H1 (cell line): ENCODE measurements around the gene HOMER2. TPM values are rescaled to one million over a fixed set of nuclear protein-coding genes. Genes with fewer than 3 reads are reported as not detected.

Source experiments
- CTCF ChIA-PET: fragments of 300-600 bp; sonication (Branson Sonifier 250); formaldehyde crosslinking; loops from one replicate; lab custom pipeline; 2021; ENCODE audit not compliant: partially characterized antibody; lab: Charles Lee
- POLR2A ChIA-PET: fragments of 300-600 bp; sonication (Branson Sonifier 250); formaldehyde crosslinking; loops from one replicate; lab custom pipeline; 2021; ENCODE audit warnings: inconsistent platforms; ENCODE audit not compliant: partially characterized antibody; lab: Charles Lee
- DNase-seq, 2 experiments: peaks; one replicate each; pipeline versions ENCODE4 v3.0.0 to v3.0.0-alpha.2; 2010 to 2022; ENCODE audit warnings: low spot score in 2 of 2, low read depth in 1 of 2, mixed read lengths in 1 of 2
- FAIRE-seq: peaks from 2 replicates; lab custom pipeline; 2011; peaks lifted over from hg19 to GRCh38; lab: Jason Lieb, UNC
- H2AFZ ChIP-seq: 2 replicates; pipeline ENCODE4 v1.8.1; 2012; ENCODE audit warnings: low read length, inconsistent platforms
- H2AK5ac ChIP-seq: 2 replicates; pipeline ENCODE4 v1.6.1; 2013; ENCODE audit warnings: low read depth, low read length
- H2BK120ac ChIP-seq: replicated peaks from 2 replicates; pipeline ENCODE3; 2013; ENCODE audit warnings: low read depth, low read length, inconsistent platforms
- H2BK12ac ChIP-seq: 2 replicates; pipeline ENCODE4 v1.6.1; 2013; ENCODE audit warnings: low read depth, low read length
- H2BK15ac ChIP-seq: 2 replicates; pipeline ENCODE4 v1.6.1; 2013; ENCODE audit warnings: low read length
- H2BK20ac ChIP-seq: 2 replicates; pipeline ENCODE4 v1.6.1; 2013; ENCODE audit warnings: low read length
- H2BK5ac ChIP-seq: 2 replicates; pipeline ENCODE4 v1.6.1; 2013; ENCODE audit warnings: low read depth, low read length
- H3K14ac ChIP-seq: 2 replicates; pipeline ENCODE4 v1.6.1; 2013; ENCODE audit warnings: inconsistent platforms; ENCODE audit not compliant: insufficient read length
- H3K18ac ChIP-seq: 2 replicates; pipeline ENCODE4 v1.6.1; 2013; ENCODE audit warnings: low read length; ENCODE audit errors: extremely low read depth
- H3K23ac ChIP-seq: 2 replicates; pipeline ENCODE4 v1.6.1; 2013; ENCODE audit warnings: inconsistent platforms; ENCODE audit not compliant: insufficient read length
- H3K23me2 ChIP-seq: 2 replicates; pipeline ENCODE4 v1.6.1; 2013; ENCODE audit warnings: low read depth, low read length
- H3K27ac ChIP-seq: 2 replicates; pipeline ENCODE4 v1.6.1; 2011; ENCODE audit warnings: low read depth, low read length, inconsistent platforms
- H3K27me3 ChIP-seq, 4 experiments: replicated peaks in 1 of 4; 1 replicate in 1 of 4; 2 replicates in 3 of 4; pipeline versions ENCODE4 v1.6.1 to v1.8.1; 2011 to 2013; ENCODE audit warnings: low read length in 3 of 4, mild to moderate bottlenecking in 3 of 4, inconsistent platforms in 2 of 4, mixed read lengths in 2 of 4, moderate library complexity in 1 of 4; ENCODE audit not compliant: control insufficient read depth in 3 of 4, insufficient read depth in 3 of 4; ENCODE audit errors: extremely low read depth in 1 of 4
- H3K36me3 ChIP-seq, 4 experiments: 2 replicates each; pipeline versions ENCODE4 v1.6.1 to v1.8.1; 2011 to 2013; ENCODE audit warnings: mild to moderate bottlenecking in 4 of 4, low read length in 3 of 4, moderate library complexity in 2 of 4, control low read depth in 1 of 4, inconsistent platforms in 1 of 4; ENCODE audit not compliant: insufficient read depth in 4 of 4, control insufficient read depth in 2 of 4
- H3K4ac ChIP-seq: replicated peaks from 2 replicates; pipeline ENCODE3; 2013; ENCODE audit warnings: low read length, low read depth, mixed read lengths, inconsistent platforms; ENCODE audit not compliant: insufficient read length
- H3K4me1 ChIP-seq, 4 experiments: replicated peaks in 1 of 4; 1 replicate in 1 of 4; 2 replicates in 3 of 4; pipeline versions ENCODE4 v1.6.1 to v1.8.1; 2011 to 2013; ENCODE audit warnings: low read length in 3 of 4, inconsistent platforms in 2 of 4, mixed read lengths in 1 of 4; ENCODE audit not compliant: insufficient read depth in 4 of 4, control insufficient read depth in 3 of 4
- H3K4me2 ChIP-seq, 2 experiments: 2 replicates each; pipeline versions ENCODE4 v1.6.1 to v1.8.1; 2011 to 2013; ENCODE audit warnings: low read depth in 2 of 2, low read length in 2 of 2, control low read depth in 1 of 2, inconsistent platforms in 1 of 2, mild to moderate bottlenecking in 1 of 2; ENCODE audit not compliant: insufficient read depth in 1 of 2
- H3K4me3 ChIP-seq, 4 experiments: fragments of 200-600, 300-600 bp in 1 of 4; sonication (generic), shearing (Covaris generic), sonication (Bioruptor Twin) in 1 of 4; 2 replicates each; pipeline versions ENCODE4 v1.5.1 to v1.8.1; 2011 to 2016; ENCODE audit warnings: low read length in 4 of 4, low read depth in 3 of 4, control low read depth in 2 of 4, inconsistent platforms in 2 of 4, mild to moderate bottlenecking in 2 of 4, mixed read lengths in 1 of 4, moderate library complexity in 1 of 4; ENCODE audit not compliant: insufficient read depth in 2 of 4; ENCODE audit errors: extremely low read depth in 1 of 4
- H3K56ac ChIP-seq: replicated peaks from 2 replicates; pipeline ENCODE3; 2013; ENCODE audit warnings: low read depth, mild to moderate bottlenecking, mixed read lengths, low read length, inconsistent platforms; ENCODE audit not compliant: insufficient read length
- H3K79me1 ChIP-seq: 2 replicates; pipeline ENCODE4 v1.6.1; 2013; ENCODE audit warnings: low read depth, low read length, control low read depth
- H3K79me2 ChIP-seq, 2 experiments: 2 replicates each; pipeline versions ENCODE4 v1.6.1 to v1.8.1; 2012 to 2013; ENCODE audit warnings: low read length in 2 of 2, mild to moderate bottlenecking in 2 of 2, inconsistent platforms in 1 of 2; ENCODE audit not compliant: insufficient read depth in 2 of 2, control insufficient read depth in 1 of 2
- H3K9ac ChIP-seq, 4 experiments: replicated peaks in 1 of 4; 1 replicate in 1 of 4; 2 replicates in 3 of 4; pipeline versions ENCODE4 v1.6.1 to v1.8.1; 2011 to 2013; ENCODE audit warnings: low read depth in 3 of 4, low read length in 3 of 4, control low read depth in 2 of 4, mild to moderate bottlenecking in 2 of 4, moderate library complexity in 2 of 4, inconsistent platforms in 1 of 4; ENCODE audit errors: extremely low read depth in 1 of 4
- H3K9me3 ChIP-seq, 2 experiments: 2 replicates each; pipeline versions ENCODE4 v1.6.1 to v1.8.1; 2012 to 2013; ENCODE audit warnings: mild to moderate bottlenecking in 2 of 2, moderate library complexity in 2 of 2, control low read depth in 1 of 2, inconsistent platforms in 1 of 2, low read depth in 1 of 2, low read length in 1 of 2, mixed read lengths in 1 of 2; ENCODE audit not compliant: insufficient read depth in 2 of 2
- H4K20me1 ChIP-seq, 2 experiments: replicated peaks in 1 of 2; 2 replicates each; pipeline versions ENCODE3 to v1.8.1; 2011 to 2013; ENCODE audit warnings: inconsistent platforms in 2 of 2, low read length in 2 of 2, mild to moderate bottlenecking in 1 of 2; ENCODE audit not compliant: insufficient read depth in 2 of 2, control insufficient read depth in 1 of 2
- H4K5ac ChIP-seq: 2 replicates; pipeline ENCODE4 v1.6.1; 2013; ENCODE audit warnings: low read length, low read depth, mixed read lengths, inconsistent platforms; ENCODE audit not compliant: insufficient read length
- H4K8ac ChIP-seq: 2 replicates; pipeline ENCODE4 v1.8.0; 2013; ENCODE audit warnings: mild to moderate bottlenecking, moderate library complexity, low read length, inconsistent platforms; ENCODE audit not compliant: insufficient read depth; ENCODE audit errors: extremely low read depth
- H4K91ac ChIP-seq: replicated peaks from 2 replicates; pipeline ENCODE3; 2013; ENCODE audit warnings: low read length, mixed read lengths, inconsistent platforms; ENCODE audit not compliant: insufficient read length
- CHD2 ChIP-seq: IDR thresholded peaks from 2 replicates; pipeline ENCODE4 v1.6.1; 2012; ENCODE audit warnings: low read length, improper control_type of control experiment
- EP300 ChIP-seq, 2 experiments: IDR thresholded peaks; 1 replicate in 1 of 2; 2 replicates in 1 of 2; pipeline ENCODE4 v1.6.1; 2011 to 2012; ENCODE audit warnings: low read depth in 2 of 2, low read length in 2 of 2, mild to moderate bottlenecking in 2 of 2, borderline replicate concordance in 1 of 2, inconsistent platforms in 1 of 2, moderate library complexity in 1 of 2
- FOSL1 ChIP-seq: IDR thresholded peaks from 2 replicates; pipeline ENCODE4 v1.6.1; 2011; ENCODE audit warnings: mild to moderate bottlenecking, low read depth, low read length, moderate library complexity; ENCODE audit not compliant: insufficient read depth
- PHF8 ChIP-seq: fragments of 200-600 bp; sonication (generic); conservative IDR thresholded peaks from 2 replicates; pipeline ENCODE4 v1.7.1; 2012; ENCODE audit warnings: low read depth, mild to moderate bottlenecking, inconsistent platforms, low read length, moderate library complexity
- RNF2 ChIP-seq: fragments of 200-900, 300-1000 bp; sonication (generic); IDR thresholded peaks from 2 replicates; pipeline ENCODE4 v1.7.1; 2016; ENCODE audit warnings: borderline replicate concordance, low read depth, mild to moderate bottlenecking, antibody characterized with exemption, low read length; ENCODE audit not compliant: poor library complexity, severe bottlenecking; ENCODE audit errors: missing control alignments
- TAF7 ChIP-seq: optimal IDR thresholded peaks from 2 replicates; pipeline ENCODE3; 2011; ENCODE audit warnings: low read depth, mild to moderate bottlenecking, inconsistent platforms, low read length, moderate library complexity, borderline replicate concordance
- ZNF274 ChIP-seq: IDR thresholded peaks from 2 replicates; pipeline ENCODE4 v1.7.0; 2012; ENCODE audit warnings: low read length, borderline replicate concordance; ENCODE audit errors: extremely low read depth
- WGBS, 2 experiments: shearing (Covaris generic) in 1 of 2; methylation state at CpG; one replicate each; pipeline versions ENCODE4 v1.1.6 to v1.1.7; 2013 to 2015; ENCODE audit warnings: low lambda C conversion rate in 2 of 2, mixed read lengths in 2 of 2, inconsistent platforms in 1 of 2, low coverage in 1 of 2, missing lambda C conversion rate in 1 of 2; ENCODE audit not compliant: insufficient replicate concordance in 2 of 2, insufficient coverage in 1 of 2, insufficient read length in 1 of 2; ENCODE audit errors: extremely low coverage in 1 of 2, missing lambda C conversion rate in 1 of 2; 5-methylcytosine and 5-hydroxymethylcytosine counted together
- polyA plus RNA-seq, 7 experiments: library from polyadenylated mRNA; depleted of rRNA in 3 of 7; stranded (reverse) in 5 of 7; unstranded in 2 of 7; fragments of >200 nt in 5 of 7; fragments of 200-250 nt in 2 of 7; gene quantifications; 1 replicate in 5 of 7; 2 replicates in 1 of 7; 4 replicates in 1 of 7; pipeline versions ENCODE4 v1.2.1 to v1.2.3, GENCODE V29; 2011 to 2013; ENCODE audit warnings: missing spikeins in 2 of 7, mixed read lengths in 2 of 7
- total RNA-seq: library from RNA; stranded (reverse); fragmentation: NEBNext Ultra II Directional; extraction: Animal tissue kit (Norgen Biotek cat#: 25700); gene quantifications from 2 replicates; pipeline ENCODE4 v1.2.1, GENCODE V29; 2021

The HOMER2 gene
- total and polyA plus RNA-seq, 2 of the 8 experiments (the other 6 are each of a cell fraction or from before 2014, with no cell fraction given) = 12.5 to 27.6 TPM

DNA sequence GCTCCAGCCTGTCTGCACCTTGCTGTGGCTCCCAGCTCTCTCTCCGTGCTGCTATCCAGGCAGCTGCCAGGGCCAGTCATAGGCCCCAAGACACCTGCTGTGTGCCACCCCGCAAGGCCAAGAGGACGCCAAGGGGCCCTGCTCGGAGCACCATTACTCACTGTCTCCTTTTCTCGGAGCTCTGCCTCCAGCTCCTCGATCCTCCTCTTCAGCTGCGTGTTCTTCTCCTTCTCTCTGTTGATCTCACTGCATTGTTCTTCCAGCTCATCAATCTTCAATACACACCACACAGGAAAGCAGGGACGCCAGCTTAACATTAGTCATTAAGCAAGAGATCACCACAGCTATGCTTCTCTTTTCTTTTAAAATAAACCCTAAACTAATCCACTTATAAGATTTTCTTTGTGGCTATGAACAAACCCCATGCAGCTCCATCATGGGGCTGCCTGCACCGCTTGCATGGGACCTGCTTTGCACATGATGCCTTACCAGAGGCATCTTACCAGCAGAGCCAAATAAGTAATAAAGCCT, 100.5 kb downstream of the HOMER2 start:
- Histone ChIP-seq H3K27ac (no peak overlapping the region), H2BK120ac (no peak overlapping the region), H4K20me1 (no peaks in the 10 kb centered on the region), H4K5ac (no peak overlapping the region), H3K18ac (no peak overlapping the region), H3K36me3 (no peaks in the 10 kb centered on the region), H3K79me2 (no peaks in the 10 kb centered on the region), H2BK5ac (no peak overlapping the region), H3K14ac (no peak overlapping the region), H3K23me2 (no peaks in the 10 kb centered on the region), H3K4me1 (peaks cover 0 to 7% (median 3%) of the 10 kb centered on the region in 4 experiments; a peak in 5 of 7 replicates), H3K23ac (no peak overlapping the region), H3K56ac (no peak overlapping the region), H2BK20ac (no peak overlapping the region), H4K8ac (no peak overlapping the region; the same call in 1 of the 2 replicates), H3K9me3 (no peaks in the 10 kb centered on the region), H3K4me2 (no peak overlapping the region), H2AFZ (no peak overlapping the region), H4K91ac (no peak overlapping the region), H2AK5ac (no peak overlapping the region), H3K27me3 (no peaks in the 10 kb centered on the region), H2BK12ac (no peak overlapping the region), H3K9ac (no peak overlapping the region), H3K4ac (no peak overlapping the region), H3K79me1 (no peaks in the 10 kb centered on the region), H2BK15ac (no peak overlapping the region), H3K4me3 (no peak overlapping the region)
- CTCF ChIA-PET = interaction anchor here (0.7 to 2.3 kb wide), 6 partner anchors 9 to 149 kb away, joined by 3 to 12 read pairs (median 4); no protein-coding TSS in a partner anchor
- no peak for FAIRE-seq
- POLR2A ChIA-PET = interaction anchor here (0.8 to 1.2 kb wide), 2 partner anchors 312 to 316 kb away, joined by 3 read pairs; partner anchors contain the start of gene RPS17
- no peak for DNase-seq
- TF ChIP-seq FOSL1 = no peak
- no peak for TF ChIP-seq ZNF274
- no peak for TF ChIP-seq RNF2
- TF ChIP-seq CHD2 = no peak
- TF ChIP-seq PHF8 = no peak
- TF ChIP-seq EP300 (IDR thresholded peaks at IDR 0.05; ENCODE audit: borderline replicate concordance in 1 of 2, low read depth in 2 of 2, low read length in 2 of 2) = no peak
- no peak for TF ChIP-seq TAF7
- WGBS, 2 experiments = 78% methylated on average over 9 of the region's 9 CpGs; no CpG with 5 or more reads in 1 of the 2 experiments
